22Rv1 (cell line): Measurements from ENCODE around the gene UGT3A1.

Source experiments
- H3K27ac ChIP-seq: fragments of 450-650 bp; 2 replicates; pipeline ENCODE4 v1.5.1; 2017
- ZFX ChIP-seq: fragments of 450-650 bp; IDR thresholded peaks from 2 replicates; pipeline ENCODE4 v1.6.1; 2017; ENCODE audit warnings: antibody characterized with exemption, borderline replicate concordance
- TF ChIP-seq, protein P1 (sequence below): fragments of 450-650 bp; IDR thresholded peaks from 2 replicates; pipeline ENCODE4 v1.5.1; 2017; ENCODE audit warnings: mild to moderate bottlenecking

The UGT3A1 gene

DNA sequence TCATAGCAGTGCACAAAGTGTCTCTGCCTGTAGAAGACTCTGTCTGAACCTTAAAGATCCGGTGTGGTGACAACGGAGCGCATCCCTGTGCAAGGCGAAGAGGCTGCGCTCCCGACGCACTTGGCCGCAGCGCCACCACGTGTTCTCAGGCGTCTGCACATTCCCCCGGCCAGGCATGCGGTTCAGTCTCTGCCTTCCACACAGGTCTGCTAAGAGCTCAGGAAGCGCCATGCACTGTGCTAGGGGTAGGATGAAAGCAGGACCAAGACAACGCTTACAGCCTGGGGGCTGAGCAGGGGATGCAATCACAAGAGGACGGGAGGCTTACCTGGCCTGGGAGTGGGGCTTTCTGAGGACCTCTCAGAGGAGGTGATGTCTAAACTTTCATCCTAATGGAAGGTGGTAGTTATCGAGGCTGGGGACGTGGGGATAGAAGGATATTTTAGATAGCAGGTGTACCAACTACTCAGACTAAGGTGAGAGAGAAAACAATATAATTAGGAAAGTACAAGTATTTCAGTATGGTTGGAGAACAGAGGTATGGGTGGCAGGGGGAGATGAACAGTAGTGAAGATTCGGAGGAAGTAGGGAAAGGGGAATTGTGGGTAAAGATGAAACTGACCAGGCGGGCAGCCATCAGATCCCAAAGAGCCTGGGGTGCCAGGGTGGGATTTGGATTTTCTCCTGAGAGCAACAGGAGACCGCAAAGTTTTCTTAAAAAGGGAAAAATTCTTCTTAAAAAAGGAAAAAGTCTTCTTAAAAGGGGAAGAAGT is 66.1 kb downstream of the UGT3A1 start:
- TF ChIP-seq, protein P1, sequence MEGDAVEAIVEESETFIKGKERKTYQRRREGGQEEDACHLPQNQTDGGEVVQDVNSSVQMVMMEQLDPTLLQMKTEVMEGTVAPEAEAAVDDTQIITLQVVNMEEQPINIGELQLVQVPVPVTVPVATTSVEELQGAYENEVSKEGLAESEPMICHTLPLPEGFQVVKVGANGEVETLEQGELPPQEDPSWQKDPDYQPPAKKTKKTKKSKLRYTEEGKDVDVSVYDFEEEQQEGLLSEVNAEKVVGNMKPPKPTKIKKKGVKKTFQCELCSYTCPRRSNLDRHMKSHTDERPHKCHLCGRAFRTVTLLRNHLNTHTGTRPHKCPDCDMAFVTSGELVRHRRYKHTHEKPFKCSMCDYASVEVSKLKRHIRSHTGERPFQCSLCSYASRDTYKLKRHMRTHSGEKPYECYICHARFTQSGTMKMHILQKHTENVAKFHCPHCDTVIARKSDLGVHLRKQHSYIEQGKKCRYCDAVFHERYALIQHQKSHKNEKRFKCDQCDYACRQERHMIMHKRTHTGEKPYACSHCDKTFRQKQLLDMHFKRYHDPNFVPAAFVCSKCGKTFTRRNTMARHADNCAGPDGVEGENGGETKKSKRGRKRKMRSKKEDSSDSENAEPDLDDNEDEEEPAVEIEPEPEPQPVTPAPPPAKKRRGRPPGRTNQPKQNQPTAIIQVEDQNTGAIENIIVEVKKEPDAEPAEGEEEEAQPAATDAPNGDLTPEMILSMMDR, result peak; percentile 89
- no peak for TF ChIP-seq ZFX
- peak overlapping the region; percentile 34; the same call in 1 of the 2 replicates for H3K27ac ChIP-seq

DNA sequence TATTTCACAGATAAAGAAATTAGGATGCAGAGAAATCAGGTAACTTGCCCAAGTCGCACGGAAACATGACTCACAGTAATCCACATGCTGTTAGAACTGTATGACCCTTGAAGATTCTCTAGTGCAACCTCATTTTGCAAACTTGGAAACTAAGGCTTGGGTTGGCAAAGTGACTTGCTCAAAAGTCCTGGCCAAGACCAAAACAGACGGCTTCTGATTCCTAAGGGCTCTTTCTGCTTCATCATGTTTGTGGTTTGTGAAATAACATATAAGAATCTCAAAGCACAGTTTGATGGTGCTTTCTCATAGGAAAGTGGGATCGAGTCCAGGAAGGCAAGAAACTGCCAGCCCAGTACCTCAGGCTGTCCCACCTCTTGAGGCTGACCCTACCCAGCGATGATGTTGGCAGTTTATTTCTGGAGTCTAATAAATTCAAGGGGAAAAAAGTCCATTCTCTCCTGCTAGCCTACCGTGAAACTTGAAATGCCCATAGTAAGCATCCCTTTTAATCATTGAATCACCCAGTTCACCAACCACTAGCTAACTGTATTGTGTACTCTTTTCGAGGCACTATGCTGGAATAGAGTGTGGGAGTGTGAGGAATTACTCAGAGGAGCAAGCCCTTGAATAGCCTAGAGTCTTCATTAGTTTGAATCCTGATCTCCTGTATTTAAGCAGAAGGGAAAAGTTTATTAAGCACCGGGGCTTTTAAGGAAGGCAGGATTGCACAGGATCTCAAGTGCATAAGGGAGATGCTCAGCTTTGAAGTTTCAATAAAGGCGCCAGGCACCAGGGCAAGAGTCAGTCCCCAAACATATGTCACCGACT is 66.9 kb downstream of the UGT3A1 start:
- TF ChIP-seq, protein P1, result no peak
- TF ChIP-seq ZFX, result no peak
- H3K27ac ChIP-seq, result no peak overlapping the region

DNA sequence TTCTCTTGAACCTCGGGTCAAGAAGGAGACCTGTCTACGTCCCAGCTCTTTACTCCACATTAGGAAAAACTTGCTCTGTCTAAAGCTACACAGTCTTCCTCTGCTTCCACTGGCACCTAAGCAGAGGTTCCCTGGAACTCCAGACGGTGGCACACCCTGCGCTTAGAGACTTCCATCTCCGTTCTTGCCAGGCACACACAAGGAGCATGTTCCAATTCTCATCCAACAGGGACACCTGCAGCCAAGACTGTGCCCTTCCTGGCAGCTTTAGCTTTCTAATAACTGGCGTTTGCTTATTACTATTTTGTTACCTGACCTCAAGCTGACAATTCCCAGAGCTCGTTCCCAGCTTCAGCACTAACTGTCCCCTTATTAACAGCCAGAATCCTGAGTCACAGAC is 68.7 kb downstream of the UGT3A1 start:
- no peak overlapping the region for H3K27ac ChIP-seq
- no peak for TF ChIP-seq ZFX
- TF ChIP-seq, protein P1, result no peak

DNA sequence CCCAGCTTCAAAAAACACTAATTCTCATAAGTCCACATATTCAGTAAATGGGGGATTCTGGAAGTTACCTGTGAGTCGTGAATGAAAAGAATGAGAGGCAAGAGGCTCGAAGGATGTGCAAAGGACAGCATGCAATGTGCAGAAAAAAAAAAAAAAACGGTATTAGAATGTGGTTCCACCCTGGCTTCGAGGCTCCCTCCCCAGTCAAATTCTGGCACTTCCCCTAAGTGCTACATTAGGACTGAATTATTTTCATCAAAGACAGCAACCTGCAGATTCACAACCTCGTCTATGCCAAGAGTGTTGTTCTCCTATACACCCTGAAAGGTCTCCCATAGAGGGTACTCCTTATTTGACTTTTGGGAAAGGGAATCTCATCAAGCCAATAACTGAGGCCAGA is 69.3 kb downstream of the UGT3A1 start:
- no peak overlapping the region for H3K27ac ChIP-seq
- TF ChIP-seq ZFX, result no peak
- TF ChIP-seq, protein P1, result no peak

DNA sequence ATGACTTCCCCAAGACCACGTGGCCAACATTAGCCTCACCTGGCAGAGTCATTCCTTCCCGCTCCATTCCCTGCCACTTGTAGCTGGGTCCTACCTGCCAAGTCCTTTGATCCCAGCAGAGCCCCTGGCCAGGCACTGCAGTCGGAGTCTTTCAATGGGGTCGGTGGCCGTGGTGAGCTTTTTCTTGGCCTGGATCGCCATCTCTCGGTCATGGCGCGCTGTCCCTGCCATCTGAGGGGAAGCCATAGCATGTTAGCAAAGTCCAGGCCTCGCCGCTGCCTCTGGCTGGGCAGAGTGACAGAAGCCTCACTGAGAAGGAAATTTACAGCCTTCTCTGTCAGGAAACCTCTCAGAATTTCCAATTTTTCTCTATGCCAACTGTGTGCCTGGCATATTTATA is 70.3 kb downstream of the UGT3A1 start:
- no peak for TF ChIP-seq ZFX
- TF ChIP-seq, protein P1, result no peak
- H3K27ac ChIP-seq, result no peak overlapping the region

DNA sequence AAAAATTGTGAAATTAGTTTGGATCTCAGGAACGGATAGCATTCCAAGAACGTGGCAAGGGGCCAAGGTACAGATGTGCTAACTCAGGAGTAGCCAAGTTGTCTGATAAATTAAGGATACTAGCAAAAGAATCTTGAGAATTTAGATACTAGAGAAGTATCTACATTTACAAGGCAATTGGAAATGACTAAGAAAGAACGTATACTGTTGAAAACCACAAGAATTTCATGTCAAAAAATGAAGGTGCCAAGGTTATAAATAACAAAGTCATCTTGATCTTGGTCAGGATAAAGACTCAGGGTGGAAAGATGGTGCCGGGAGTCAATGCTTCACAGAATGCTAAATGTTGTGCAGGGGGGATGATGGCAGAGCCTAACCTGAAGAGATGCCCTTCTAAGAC is 72.0 kb downstream of the UGT3A1 start:
- H3K27ac ChIP-seq, result no peak overlapping the region
- TF ChIP-seq ZFX, result no peak
- TF ChIP-seq, protein P1, result no peak

DNA sequence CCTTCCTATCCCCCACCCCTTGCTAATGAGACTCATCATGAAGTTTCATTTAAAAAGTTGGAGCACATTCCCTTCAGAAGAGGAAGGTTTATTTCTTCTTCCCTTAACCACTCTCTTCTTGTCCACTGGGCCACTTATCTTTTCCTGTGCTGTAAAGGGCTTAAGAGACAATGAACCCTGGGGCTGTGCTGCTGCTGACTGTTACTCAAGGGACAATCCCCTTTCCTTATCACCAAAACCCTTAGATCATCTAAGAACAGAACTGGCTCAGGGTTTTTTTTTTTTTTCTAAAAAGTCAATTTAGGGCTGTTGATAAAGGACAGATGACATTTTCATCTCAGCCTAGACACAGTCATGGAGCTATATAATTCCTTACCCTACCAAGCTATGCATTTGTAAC is 82.4 kb downstream of the UGT3A1 start:
- H3K27ac ChIP-seq, result no peak overlapping the region
- TF ChIP-seq, protein P1, result no peak
- no peak for TF ChIP-seq ZFX
